Measurements from ENCODE around the gene OSBPL3.

Gene OSBPL3

GRCh38 chr7:24978843-24979469 lies 1.0 kb downstream of the OSBPL3 start:
- peak; percentile 30 for DNase-seq

DNA sequence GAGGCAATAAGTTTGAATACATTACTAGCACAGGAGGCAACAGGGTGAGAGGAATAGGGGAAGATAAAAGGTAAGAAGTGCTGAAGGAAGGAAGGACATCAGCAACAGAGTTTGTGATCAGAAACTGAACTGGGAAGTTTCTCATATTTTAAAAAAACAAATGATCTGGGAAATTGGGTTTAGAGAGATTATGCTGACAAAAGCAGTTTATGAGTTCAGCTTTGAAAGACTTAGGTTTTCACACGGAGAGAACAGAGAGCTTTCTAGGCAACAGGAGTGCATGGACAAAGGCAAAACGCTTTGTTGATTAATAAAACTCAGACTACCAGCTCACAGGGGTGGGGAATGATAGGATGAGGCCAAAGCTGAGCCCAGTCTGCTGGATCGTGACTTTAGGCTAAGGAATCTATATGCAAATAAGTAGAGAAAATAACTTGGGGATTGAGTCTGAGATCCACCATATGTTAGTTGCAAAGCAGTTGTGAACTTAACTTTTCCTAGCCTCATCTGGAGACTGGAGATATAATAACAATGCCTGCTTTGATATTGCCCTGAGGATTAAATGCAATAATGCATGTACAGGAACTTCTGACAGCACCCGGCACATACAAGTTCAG lies 4.2 kb downstream of the OSBPL3 start:
- DNase-seq = no peak

DNA sequence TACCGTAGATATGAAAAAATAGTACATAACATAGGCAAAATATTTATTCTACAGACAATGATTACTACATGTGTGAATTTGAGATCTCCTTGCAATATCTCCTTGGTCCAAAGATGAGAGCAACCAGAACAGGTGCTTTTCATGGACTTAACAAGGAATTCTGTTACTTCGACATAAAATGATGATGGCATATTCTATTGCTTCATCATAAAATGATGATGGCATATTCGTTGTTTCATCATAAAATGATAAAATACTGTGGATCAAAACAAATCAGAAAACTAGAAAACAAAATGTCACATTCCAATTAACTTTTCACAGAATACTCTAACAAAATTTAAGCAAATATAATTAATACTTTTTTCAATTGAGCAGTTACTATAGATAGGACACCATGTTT lies 4.8 kb downstream of the OSBPL3 start:
- DNase-seq = no peak

- no peak for DNase-seq
Observed at GRCh38 chr7:24974026-24974832, 5.7 kb downstream of the OSBPL3 start.

DNA sequence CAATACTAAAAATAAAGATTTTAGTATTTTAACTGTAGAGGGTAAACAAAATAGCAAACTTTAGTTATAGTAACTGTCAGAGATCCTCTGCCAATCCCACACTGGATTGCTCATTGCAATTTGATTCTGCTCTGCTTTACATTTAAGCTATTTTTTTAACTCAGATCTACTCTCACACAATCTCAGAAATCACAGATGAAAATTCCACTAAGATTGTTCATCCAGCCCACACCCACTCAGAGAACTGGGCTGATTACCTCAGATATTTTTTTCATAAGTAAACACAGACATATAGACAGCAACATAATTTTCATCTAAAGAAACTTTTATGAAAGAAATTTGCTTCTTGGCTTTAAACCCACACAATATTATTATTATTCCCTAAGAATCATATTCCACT lies 7.0 kb downstream of the OSBPL3 start:
- DNase-seq = no peak

- DNase-seq = no peak
Observed at GRCh38 chr7:24972166-24972477, 7.9 kb downstream of the OSBPL3 start.

GRCh38 chr7:24971333-24972165 lies 8.4 kb downstream of the OSBPL3 start:
- DNase-seq = peak; percentile 58

DNA sequence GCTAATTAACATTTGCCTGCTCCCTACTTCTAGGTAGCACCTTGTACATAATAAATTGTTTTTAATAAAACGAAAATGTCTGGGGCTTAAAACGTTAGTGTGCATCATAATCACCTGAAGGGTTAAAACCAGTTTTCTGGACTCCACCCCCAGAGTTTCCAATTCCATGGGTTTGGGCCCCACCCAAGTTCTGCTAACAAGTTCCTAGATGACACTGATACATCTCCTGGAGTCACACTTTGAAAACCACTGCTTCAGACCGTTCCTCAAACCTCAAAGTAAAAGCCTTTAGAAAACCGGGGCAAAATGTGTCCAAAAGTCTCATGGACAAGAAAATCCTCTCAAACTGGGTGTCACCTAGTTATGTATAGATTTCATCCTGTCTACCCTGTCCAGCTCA lies 9.3 kb downstream of the OSBPL3 start:
- no peak for DNase-seq

DNA sequence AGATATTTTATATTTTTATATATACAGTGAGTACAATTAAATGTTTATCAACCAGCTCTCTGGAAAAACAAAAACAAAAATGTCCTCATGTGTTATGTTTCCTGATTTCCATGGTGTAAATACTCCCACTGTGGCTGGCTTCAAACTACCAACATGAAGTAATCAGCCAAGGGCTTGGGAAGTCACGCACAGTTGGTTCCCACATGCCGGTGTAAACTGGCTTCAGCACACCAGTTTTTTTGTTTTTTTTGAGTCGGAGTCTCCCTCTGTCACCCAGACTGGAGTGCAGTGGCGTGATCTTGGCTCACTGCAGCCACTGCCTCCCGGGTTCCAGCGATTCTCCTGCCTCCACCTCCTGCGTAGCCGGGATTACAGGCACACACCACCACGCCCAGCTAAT lies 11.8 kb downstream of the OSBPL3 start:
- DNase-seq = no peak

DNA sequence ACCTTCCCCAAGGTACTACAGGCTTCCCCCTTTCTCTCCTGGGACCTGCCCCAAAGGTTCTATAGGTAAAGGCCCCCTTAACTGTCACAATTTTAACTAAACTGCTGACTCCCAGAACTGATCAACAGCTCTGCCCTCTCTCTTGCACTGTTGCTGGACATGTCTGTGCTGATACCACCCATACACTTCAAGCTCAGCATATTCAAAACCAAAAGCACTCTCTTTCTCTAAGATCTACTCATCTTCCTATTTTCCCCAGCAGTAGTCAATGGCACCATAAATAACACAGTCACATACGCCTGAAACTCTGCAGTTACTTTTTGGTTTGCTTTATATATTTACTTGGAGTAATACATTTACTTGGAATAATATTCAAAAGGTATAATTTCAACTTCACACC lies 12.3 kb downstream of the OSBPL3 start:
- DNase-seq = no peak

GRCh38 chr7:24966802-24967201 lies 13.2 kb downstream of the OSBPL3 start:
- no peak for DNase-seq

DNA sequence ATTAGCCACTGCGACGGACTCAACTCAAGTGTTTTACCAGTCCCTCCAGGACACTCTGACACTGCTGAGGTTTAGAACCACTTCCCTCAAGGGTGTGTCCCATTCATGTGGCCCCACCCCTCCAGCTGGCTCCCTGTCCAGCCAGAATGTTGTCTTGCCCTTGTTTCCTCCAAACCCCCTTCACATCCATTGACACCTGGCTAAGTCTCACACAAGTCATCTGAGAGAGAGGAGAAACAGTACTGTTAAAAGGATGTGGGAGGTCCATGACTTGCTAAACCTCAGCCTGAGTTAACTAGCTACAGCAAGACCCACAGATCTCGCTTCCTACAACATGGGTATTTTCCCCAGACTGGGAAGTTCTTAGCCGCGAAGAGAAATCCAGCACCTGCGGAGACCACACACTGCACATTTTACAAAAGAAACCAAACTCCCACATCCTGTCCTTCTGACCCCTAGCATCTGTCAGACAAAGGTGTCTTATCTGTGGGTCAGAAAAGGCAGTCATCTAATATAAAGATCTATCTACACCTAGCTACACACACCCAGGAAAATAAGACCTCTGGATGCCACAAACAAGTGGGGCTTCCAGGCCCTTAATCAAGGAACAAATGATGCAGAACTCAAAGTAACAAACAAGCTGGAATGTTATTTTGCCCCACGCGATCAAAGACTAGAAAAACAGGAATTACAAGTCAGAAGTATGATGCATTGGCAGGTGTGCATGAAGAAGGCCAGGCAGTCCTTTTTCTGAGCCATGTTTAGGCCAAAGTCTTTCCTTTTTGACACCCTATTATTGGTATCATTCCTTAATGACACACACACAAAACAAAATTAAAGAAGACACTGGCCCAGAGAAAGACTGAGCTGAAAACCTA lies 13.9 kb downstream of the OSBPL3 start:
- DNase-seq = peak; percentile 67

- no peak for DNase-seq
Observed at GRCh38 chr7:24964191-24964590, 15.8 kb downstream of the OSBPL3 start.

GRCh38 chr7:24963218-24963617 lies 16.8 kb downstream of the OSBPL3 start:
- peak; percentile 84 for DNase-seq

DNA sequence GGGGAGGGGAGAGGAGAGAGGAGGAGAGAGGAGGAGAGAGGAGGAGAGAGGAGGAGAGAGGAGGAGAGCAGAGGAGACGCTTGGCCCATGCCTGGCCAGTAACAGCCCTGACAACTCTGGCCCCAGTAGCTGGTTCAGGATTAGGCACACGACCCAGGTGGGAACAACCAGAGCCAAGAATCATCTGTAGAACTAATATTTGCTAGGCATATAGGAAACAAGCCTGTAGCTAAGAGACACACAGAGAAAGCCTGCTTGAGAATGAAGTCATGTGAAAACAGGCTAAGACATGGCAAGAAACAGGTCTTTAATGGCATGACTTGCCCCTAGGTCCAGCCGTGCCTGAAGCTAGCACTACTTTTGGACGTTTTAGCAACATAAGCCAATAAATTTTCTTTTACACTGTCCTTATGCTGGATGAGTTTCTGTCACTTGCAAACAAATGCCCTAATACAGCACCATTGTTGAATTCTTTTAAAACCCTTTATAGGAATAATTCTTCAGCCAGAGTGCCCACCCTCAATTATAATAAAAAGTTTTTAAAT lies 17.5 kb downstream of the OSBPL3 start:
- DNase-seq = no peak

GRCh38 chr7:24959735-24960485 lies 20.1 kb downstream of the OSBPL3 start:
- DNase-seq = no peak

GRCh38 chr7:24958399-24958798 lies 21.6 kb downstream of the OSBPL3 start:
- DNase-seq = no peak

- DNase-seq = no peak
Observed at GRCh38 chr7:24956021-24956420, 24.0 kb downstream of the OSBPL3 start.

GRCh38 chr7:24955313-24955712 lies 24.7 kb downstream of the OSBPL3 start:
- no peak for DNase-seq

- DNase-seq = no peak
Observed at GRCh38 chr7:24952464-24952863, 27.5 kb downstream of the OSBPL3 start.

- no peak for DNase-seq
Observed at GRCh38 chr7:24951441-24951980, 28.5 kb downstream of the OSBPL3 start.

All from hematopoietic multipotent progenitor cell treated with erythropoietin and hydrocortisone succinate and interleukin-3 and kit ligand, for 6 days (in vitro differentiated cells).